Measurements from ENCODE around the gene SEC62. TPM values are rescaled to one million over a fixed set of nuclear protein-coding genes. Genes with fewer than 3 reads are reported as not detected.

The SEC62 gene
- total and polyA plus RNA-seq, 2 experiments from 2014 or later = 45.4 to 138 TPM

DNA sequence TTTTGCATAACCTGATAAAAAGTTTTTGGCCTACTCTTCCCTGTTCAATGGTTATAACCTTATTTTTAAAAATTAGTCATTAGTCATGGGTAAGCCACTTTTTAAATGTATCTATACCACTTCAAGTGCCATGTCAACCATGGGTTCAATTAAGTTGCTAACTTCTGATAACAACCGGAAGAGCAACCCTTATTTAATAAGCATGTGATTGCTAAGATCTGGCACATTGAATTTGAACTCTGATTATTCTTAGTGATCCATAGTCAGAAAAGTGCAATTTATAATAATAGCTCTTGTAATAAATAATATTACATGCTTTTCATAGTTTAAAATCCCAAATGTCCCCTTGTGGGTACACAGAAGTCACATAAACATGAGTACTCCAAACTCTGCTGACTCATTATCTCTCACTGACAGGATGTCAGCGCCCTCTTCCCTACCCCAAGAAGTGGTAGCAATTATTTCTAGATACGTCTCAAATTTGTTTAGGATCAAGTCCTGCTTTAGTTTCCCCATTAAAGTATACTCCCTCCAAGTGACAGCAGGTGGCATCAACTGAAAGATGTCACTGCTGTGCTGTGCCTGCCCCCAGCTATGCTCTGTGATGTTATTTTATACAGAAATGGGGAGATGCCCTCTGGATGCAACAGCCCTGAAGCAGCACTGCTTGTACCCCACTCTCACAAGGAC is 36.6 kb upstream of the SEC62 start:
- Histone ChIP-seq H3K4me3 (no peak overlapping the region), H3K9me3 (ENCODE audit: low read depth) (no peaks in the 10 kb centered on the region), H2AFZ (no peak overlapping the region), H3K4me1 (ENCODE audit: insufficient read depth) (no peaks in the 10 kb centered on the region), H3K4me2 (no peak overlapping the region), H3K9me2 (replicated peaks; ENCODE audit: insufficient read depth) (no peaks in the 10 kb centered on the region), H3K79me2 (no peaks in the 10 kb centered on the region), H3K27ac (no peak overlapping the region), H3K36me3 (replicated peaks; ENCODE audit: insufficient read depth, low read depth) (no peaks in the 10 kb centered on the region), H3K27me3 (no peaks in the 10 kb centered on the region), H4K20me1 (ENCODE audit: insufficient read depth, poor library complexity, severe bottlenecking) (no peaks in the 10 kb centered on the region)
- 90% methylated on average over 3 of the region's 3 CpGs for WGBS (ENCODE audit: low lambda C conversion rate, missing lambda C conversion rate)
- TF ChIP-seq, protein P1, sequence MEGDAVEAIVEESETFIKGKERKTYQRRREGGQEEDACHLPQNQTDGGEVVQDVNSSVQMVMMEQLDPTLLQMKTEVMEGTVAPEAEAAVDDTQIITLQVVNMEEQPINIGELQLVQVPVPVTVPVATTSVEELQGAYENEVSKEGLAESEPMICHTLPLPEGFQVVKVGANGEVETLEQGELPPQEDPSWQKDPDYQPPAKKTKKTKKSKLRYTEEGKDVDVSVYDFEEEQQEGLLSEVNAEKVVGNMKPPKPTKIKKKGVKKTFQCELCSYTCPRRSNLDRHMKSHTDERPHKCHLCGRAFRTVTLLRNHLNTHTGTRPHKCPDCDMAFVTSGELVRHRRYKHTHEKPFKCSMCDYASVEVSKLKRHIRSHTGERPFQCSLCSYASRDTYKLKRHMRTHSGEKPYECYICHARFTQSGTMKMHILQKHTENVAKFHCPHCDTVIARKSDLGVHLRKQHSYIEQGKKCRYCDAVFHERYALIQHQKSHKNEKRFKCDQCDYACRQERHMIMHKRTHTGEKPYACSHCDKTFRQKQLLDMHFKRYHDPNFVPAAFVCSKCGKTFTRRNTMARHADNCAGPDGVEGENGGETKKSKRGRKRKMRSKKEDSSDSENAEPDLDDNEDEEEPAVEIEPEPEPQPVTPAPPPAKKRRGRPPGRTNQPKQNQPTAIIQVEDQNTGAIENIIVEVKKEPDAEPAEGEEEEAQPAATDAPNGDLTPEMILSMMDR (IDR thresholded peaks at IDR 0.05; ENCODE audit: poor library complexity) = no peak
- TF ChIP-seq EZH2 (IDR thresholded peaks at IDR 0.05; ENCODE audit: borderline replicate concordance) = no peak
- no peak for TF ChIP-seq EZH2phosphoT487 (IDR thresholded peaks at IDR 0.05; ENCODE audit: low read depth, severe bottlenecking, unreplicated experiment)
- no peak for DNase-seq (ENCODE audit: low spot score)

DNA sequence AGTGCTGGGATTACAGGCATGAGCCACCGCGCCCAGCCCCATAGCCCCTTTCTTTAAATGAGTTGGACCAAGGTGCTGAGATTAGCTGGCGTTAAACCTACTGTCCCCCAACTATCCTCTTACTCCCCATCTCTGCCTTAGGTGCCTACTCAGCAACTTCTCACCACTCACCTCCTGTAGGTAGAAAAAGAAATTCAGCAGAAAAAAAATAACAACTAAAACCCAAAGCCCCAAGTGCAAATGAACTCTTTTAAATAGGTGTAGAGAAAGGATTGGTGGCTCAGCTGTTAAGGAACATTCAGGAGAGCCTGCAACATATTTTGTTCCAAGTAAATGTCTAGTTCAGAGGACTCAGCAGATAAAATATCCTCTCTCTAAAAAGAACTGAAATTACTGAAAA is 35.8 kb upstream of the SEC62 start:
- DNase-seq (ENCODE audit: low spot score) = no peak
- WGBS (ENCODE audit: low lambda C conversion rate, missing lambda C conversion rate) = 97% methylated on average over 3 of the region's 3 CpGs
- Histone ChIP-seq H3K27ac (no peak overlapping the region), H3K4me2 (no peak overlapping the region), H4K20me1 (ENCODE audit: insufficient read depth, poor library complexity, severe bottlenecking) (no peaks in the 10 kb centered on the region), H3K27me3 (no peaks in the 10 kb centered on the region), H3K36me3 (replicated peaks; ENCODE audit: insufficient read depth, low read depth) (no peaks in the 10 kb centered on the region), H3K9me3 (ENCODE audit: low read depth) (no peaks in the 10 kb centered on the region), H3K4me1 (ENCODE audit: insufficient read depth) (no peaks in the 10 kb centered on the region), H3K79me2 (no peaks in the 10 kb centered on the region), H3K9me2 (replicated peaks; ENCODE audit: insufficient read depth) (no peaks in the 10 kb centered on the region), H2AFZ (no peak overlapping the region), H3K4me3 (no peak overlapping the region)
- no peak for TF ChIP-seq EZH2phosphoT487 (IDR thresholded peaks at IDR 0.05; ENCODE audit: low read depth, severe bottlenecking, unreplicated experiment)
- TF ChIP-seq, protein P1 (IDR thresholded peaks at IDR 0.05; ENCODE audit: poor library complexity) = no peak
- no peak for TF ChIP-seq EZH2 (IDR thresholded peaks at IDR 0.05; ENCODE audit: borderline replicate concordance)

DNA sequence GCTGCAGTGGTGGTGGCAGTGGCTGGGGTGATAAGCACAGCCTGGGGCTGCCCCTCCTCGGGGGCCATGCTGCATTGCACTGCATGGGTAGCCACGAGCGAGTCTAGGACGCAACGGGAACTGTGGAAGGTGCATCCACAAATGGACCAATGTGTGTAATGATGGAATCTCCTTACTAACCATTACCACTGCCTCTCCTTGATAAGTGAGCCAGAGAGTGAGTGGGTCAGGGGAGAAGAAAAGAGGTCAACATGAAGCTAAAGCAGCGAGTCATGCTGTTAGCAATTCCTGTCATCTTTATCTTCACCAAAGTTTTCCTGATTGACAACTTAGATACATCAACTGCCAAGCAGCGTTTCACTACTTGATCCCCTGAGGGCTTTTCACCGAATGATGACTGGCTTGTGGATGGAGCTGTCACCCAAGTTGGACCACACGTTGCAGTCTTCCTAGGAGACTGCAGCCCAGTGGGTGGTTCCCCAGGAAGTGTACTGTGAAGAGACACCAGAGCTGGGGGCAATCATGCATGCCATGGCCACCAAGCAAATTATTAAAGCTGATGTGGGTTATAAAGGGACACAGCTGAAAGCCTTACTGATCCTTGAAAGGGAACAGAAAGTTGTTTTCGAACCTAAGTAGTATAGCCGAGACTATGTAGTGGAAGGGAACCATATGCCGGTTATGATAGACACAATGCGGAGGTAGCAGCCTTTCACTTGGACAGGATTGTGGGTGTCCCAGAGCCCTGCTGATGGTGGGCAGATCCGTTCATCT is 34.7 kb upstream of the SEC62 start:
- H3K36me3 ChIP-seq (replicated peaks; ENCODE audit: insufficient read depth, low read depth) = no peaks in the 10 kb centered on the region
- no peaks in the 10 kb centered on the region for H3K9me2 ChIP-seq (replicated peaks; ENCODE audit: insufficient read depth)
- no peaks in the 10 kb centered on the region for H3K9me3 ChIP-seq (ENCODE audit: low read depth)
- WGBS (ENCODE audit: low lambda C conversion rate, missing lambda C conversion rate) = 83% methylated on average over 14 of the region's 14 CpGs
- no peak overlapping the region for H3K4me2 ChIP-seq
- no peaks in the 10 kb centered on the region for H3K4me1 ChIP-seq (ENCODE audit: insufficient read depth)
- H3K27me3 ChIP-seq = no peaks in the 10 kb centered on the region
- no peaks in the 10 kb centered on the region for H4K20me1 ChIP-seq (ENCODE audit: insufficient read depth, poor library complexity, severe bottlenecking)
- no peak for TF ChIP-seq EZH2phosphoT487 (IDR thresholded peaks at IDR 0.05; ENCODE audit: low read depth, severe bottlenecking, unreplicated experiment)
- H3K79me2 ChIP-seq = no peaks in the 10 kb centered on the region
- no peak overlapping the region for H3K4me3 ChIP-seq
- no peak for DNase-seq (ENCODE audit: low spot score)
- H3K27ac ChIP-seq = no peak overlapping the region
- H2AFZ ChIP-seq = no peak overlapping the region

DNA sequence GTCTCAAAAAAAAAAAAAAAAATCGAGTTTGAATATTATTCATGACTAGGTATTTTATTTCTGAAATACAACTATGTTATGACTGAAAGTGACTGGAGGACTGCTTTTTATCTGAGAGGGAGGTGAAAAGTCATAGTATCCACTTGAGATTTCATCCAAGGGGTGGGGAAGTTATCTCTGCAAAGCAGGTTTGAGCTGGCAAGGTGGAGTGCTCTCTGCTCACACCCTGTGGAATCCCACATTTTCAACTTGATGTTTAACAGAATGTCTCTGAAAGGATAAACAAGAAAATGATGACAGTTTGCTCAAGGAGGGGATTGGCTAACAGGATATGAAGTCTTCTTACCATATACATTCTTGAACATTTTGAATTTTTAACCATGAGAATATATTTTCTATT is 27.3 kb upstream of the SEC62 start:
- H2AFZ ChIP-seq = no peak overlapping the region
- H3K9me3 ChIP-seq (ENCODE audit: low read depth) = no peaks in the 10 kb centered on the region
- no peaks in the 10 kb centered on the region for H3K4me1 ChIP-seq (ENCODE audit: insufficient read depth)
- H3K27ac ChIP-seq = no peak overlapping the region
- no peak overlapping the region for H3K4me2 ChIP-seq
- H3K4me3 ChIP-seq = no peak overlapping the region
- no peaks in the 10 kb centered on the region for H3K9me2 ChIP-seq (replicated peaks; ENCODE audit: insufficient read depth)
- no peaks in the 10 kb centered on the region for H4K20me1 ChIP-seq (ENCODE audit: insufficient read depth, poor library complexity, severe bottlenecking)
- no peak for DNase-seq (ENCODE audit: low spot score)
- H3K36me3 ChIP-seq (replicated peaks; ENCODE audit: insufficient read depth, low read depth) = no peaks in the 10 kb centered on the region
- 55% methylated on average over 1 of the region's 1 CpG for WGBS (ENCODE audit: low lambda C conversion rate, missing lambda C conversion rate)
- no peaks in the 10 kb centered on the region for H3K27me3 ChIP-seq
- no peak for TF ChIP-seq EZH2phosphoT487 (IDR thresholded peaks at IDR 0.05; ENCODE audit: low read depth, severe bottlenecking, unreplicated experiment)
- TF ChIP-seq, protein P1 (IDR thresholded peaks at IDR 0.05; ENCODE audit: poor library complexity) = no peak
- TF ChIP-seq EZH2 (IDR thresholded peaks at IDR 0.05; ENCODE audit: borderline replicate concordance) = no peak
- no peaks in the 10 kb centered on the region for H3K79me2 ChIP-seq
